ENCODE data around the gene DNAL4. TPM values are rescaled to one million over a fixed set of nuclear protein-coding genes. Genes with fewer than 3 reads are reported as not detected.

Gene DNAL4
- polyA plus RNA-seq, 1 experiment = 12.6 TPM

GRCh38 chr22:38755155-38755910, 38.6 kb downstream of the DNAL4 start:
- POLR2A ChIA-PET = interaction anchor here (0.9 kb wide), 1 partner anchor 13 kb away, joined by 3 read pairs; no protein-coding TSS in a partner anchor
- DNase-seq (ENCODE audit: low read depth, low spot score) = no peak
- H3K4me3 ChIP-seq (ENCODE audit: low read depth, low read length) = peak overlapping the region; percentile 71
- CTCF ChIA-PET = interaction anchor here (1.0 to 3.1 kb wide), 2 partner anchors 13 to 30 kb away, joined by 4 to 12 read pairs; no protein-coding TSS in a partner anchor
- H3K9me3 ChIP-seq (ENCODE audit: control insufficient read depth, insufficient read depth, low read length) = no peaks in the 10 kb centered on the region; the same call in 1 of the 2 replicates
- H3K27me3 ChIP-seq (ENCODE audit: control insufficient read depth, insufficient read depth, low read length) = no peaks in the 10 kb centered on the region
- peak overlapping the region; percentile 83 for H3K27ac ChIP-seq (ENCODE audit: low read depth, low read length)
- TF ChIP-seq CTCF (IDR thresholded peaks at IDR 0.05; ENCODE audit: low read depth, low read length) = no peak

GRCh38 chr22:38754751-38755154, 39.2 kb downstream of the DNAL4 start:
- no peak for DNase-seq (ENCODE audit: low read depth, low spot score)
- Histone ChIP-seq H3K27me3 (ENCODE audit: control insufficient read depth, insufficient read depth, low read length) (no peaks in the 10 kb centered on the region), H3K4me3 (ENCODE audit: low read depth, low read length) (peak overlapping the region; percentile 71), H3K27ac (ENCODE audit: low read depth, low read length) (peak overlapping the region; percentile 83), H3K9me3 (ENCODE audit: control insufficient read depth, insufficient read depth, low read length) (no peaks in the 10 kb centered on the region; the same call in 1 of the 2 replicates)
- POLR2A ChIA-PET = interaction anchor here (0.6 to 0.9 kb wide), 2 partner anchors 12 to 699 kb away, joined by 3 to 4 read pairs; no protein-coding TSS in a partner anchor
- CTCF ChIA-PET = interaction anchor here (1.0 to 3.1 kb wide), 2 partner anchors 14 to 29 kb away, joined by 4 to 12 read pairs; no protein-coding TSS in a partner anchor
- no peak for TF ChIP-seq CTCF (IDR thresholded peaks at IDR 0.05; ENCODE audit: low read depth, low read length)

GRCh38 chr22:38753948-38754750, 39.8 kb downstream of the DNAL4 start:
- Histone ChIP-seq H3K4me3 (ENCODE audit: low read depth, low read length) (peak overlapping the region; percentile 71), H3K27ac (ENCODE audit: low read depth, low read length) (peak overlapping the region; percentile 83), H3K27me3 (ENCODE audit: control insufficient read depth, insufficient read depth, low read length) (no peaks in the 10 kb centered on the region), H3K9me3 (ENCODE audit: control insufficient read depth, insufficient read depth, low read length) (no peaks in the 10 kb centered on the region; the same call in 1 of the 2 replicates)
- ChIA-PET CTCF (interaction anchor here (1.0 to 3.1 kb wide), 2 partner anchors 14 to 29 kb away, joined by 4 to 12 read pairs; no protein-coding TSS in a partner anchor), POLR2A (interaction anchor here (0.6 to 0.9 kb wide), 2 partner anchors 11 to 699 kb away, joined by 3 to 4 read pairs; no protein-coding TSS in a partner anchor)
- DNase-seq (ENCODE audit: low read depth, low spot score) = peak; percentile 16
- no peak for TF ChIP-seq CTCF (IDR thresholded peaks at IDR 0.05; ENCODE audit: low read depth, low read length)

GRCh38 chr22:38751422-38752346, 42.3 kb downstream of the DNAL4 start:
- ChIA-PET POLR2A (no interaction called here), CTCF (interaction anchor here (1.8 kb wide), 1 partner anchor 17 kb away, joined by 6 read pairs; no protein-coding TSS in a partner anchor)
- no peak for TF ChIP-seq CTCF (IDR thresholded peaks at IDR 0.05; ENCODE audit: low read depth, low read length)
- Histone ChIP-seq H3K27ac (ENCODE audit: low read depth, low read length) (no peak overlapping the region), H3K27me3 (ENCODE audit: control insufficient read depth, insufficient read depth, low read length) (no peaks in the 10 kb centered on the region), H3K4me3 (ENCODE audit: low read depth, low read length) (no peak overlapping the region), H3K9me3 (ENCODE audit: control insufficient read depth, insufficient read depth, low read length) (no peaks in the 10 kb centered on the region; the same call in 1 of the 2 replicates)
- no peak for DNase-seq (ENCODE audit: low read depth, low spot score)
